ENCODE measurements around the gene KLHL15. TPM values are rescaled to one million over a fixed set of nuclear protein-coding genes. Genes with fewer than 3 reads are reported as not detected.
"Not testable (repeated sequence)": the region's sequence is repeated elsewhere in the genome, so short reads cannot be mapped to it uniquely, and the experiment has no call there.

The KLHL15 gene
- polyA plus RNA-seq (2012; ENCODE audit: low read depth, missing spikeins) = 4.4 TPM

DNA sequence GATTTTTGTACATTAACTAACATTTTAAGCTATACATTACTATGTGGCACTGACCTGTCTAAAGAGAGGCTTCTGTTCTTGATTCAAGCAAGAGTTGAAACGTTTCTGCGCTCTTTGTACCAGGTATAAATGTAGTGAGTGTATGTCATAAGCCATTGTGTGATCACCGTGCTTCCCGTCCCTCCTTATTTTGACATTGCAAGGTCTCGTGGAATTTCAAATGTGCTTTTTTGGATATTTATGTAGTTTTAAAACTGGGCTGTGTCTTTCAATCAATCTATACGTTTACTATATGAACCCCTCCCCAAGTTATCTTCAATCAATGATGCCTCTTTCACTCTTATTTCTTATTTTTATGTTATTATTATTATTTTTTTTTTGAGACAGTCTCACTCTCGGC, at the start of gene KLHL15:
Gene KLHL15, minus strand, starts transcription at position 101 of the 400 bp plus-strand sequence. CDS start 20,493 bp downstream, outside the sequence.
- FAIRE-seq (peak; percentile 68), DNase-seq (ENCODE audit: insufficient read length, low spot score) (no peak)
- TF ChIP-seq POLR2A (IDR thresholded peaks at IDR 0.05; ENCODE audit: low read depth, low read length) (no peak), TAF1 (IDR thresholded peaks at IDR 0.05; ENCODE audit: low read depth, low read length) (no peak), PAX5 (IDR thresholded peaks at IDR 0.05; ENCODE audit: insufficient read depth, low read length, severe bottlenecking) (no peak)

GRCh38 chrX:24069877-24070276, 42.9 kb upstream of the KLHL15 start:
- FAIRE-seq (no peak), DNase-seq (ENCODE audit: insufficient read length, low spot score) (no peak)
- no peak for TF ChIP-seq TAF1 (IDR thresholded peaks at IDR 0.05; ENCODE audit: low read depth, low read length)
- no peak for TF ChIP-seq PAX5 (IDR thresholded peaks at IDR 0.05; ENCODE audit: insufficient read depth, low read length, severe bottlenecking)
- TF ChIP-seq POU2F2 (IDR thresholded peaks at IDR 0.05; ENCODE audit: low read depth, low read length) = no peak
- TF ChIP-seq POLR2AphosphoS5 (IDR thresholded peaks at IDR 0.05; ENCODE audit: low read depth, low read length) = no peak
- TF ChIP-seq POLR2A (IDR thresholded peaks at IDR 0.05; ENCODE audit: low read depth, low read length) = no peak
- no peak for TF ChIP-seq SPI1 (IDR thresholded peaks at IDR 0.05; ENCODE audit: low read depth, low read length)

GRCh38 chrX:24063488-24063887, 36.5 kb upstream of the KLHL15 start:
- FAIRE-seq = no peak
- DNase-seq (ENCODE audit: insufficient read length, low spot score) = no peak
- peak; percentile 32; the same call in 1 of the 2 replicates for TF ChIP-seq POLR2A (IDR thresholded peaks at IDR 0.05; ENCODE audit: low read depth, low read length)
- no peak for TF ChIP-seq SPI1 (IDR thresholded peaks at IDR 0.05; ENCODE audit: low read depth, low read length)

DNA sequence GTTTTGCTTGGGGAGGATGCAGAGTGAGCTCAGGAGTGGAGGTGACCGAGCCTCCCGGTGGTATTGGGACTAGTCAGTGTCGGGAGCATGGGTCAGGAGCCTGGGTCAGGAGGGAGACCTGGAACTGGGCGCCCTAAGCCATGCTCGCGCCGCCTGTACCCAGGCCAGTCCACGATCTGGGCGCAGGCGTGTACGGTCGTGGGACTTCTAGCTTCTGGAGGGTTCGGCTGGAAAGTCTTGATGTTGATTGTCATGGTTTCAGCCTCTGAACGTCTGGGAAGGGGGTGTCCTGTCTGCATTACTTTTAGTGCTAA, 28.0 kb upstream of the KLHL15 start:
- FAIRE-seq (no peak), DNase-seq (ENCODE audit: insufficient read length, low spot score) (no peak)
- no peak for TF ChIP-seq SPI1 (IDR thresholded peaks at IDR 0.05; ENCODE audit: low read depth, low read length)
- no peak for TF ChIP-seq TAF1 (IDR thresholded peaks at IDR 0.05; ENCODE audit: low read depth, low read length)
- TF ChIP-seq POLR2AphosphoS5 (IDR thresholded peaks at IDR 0.05; ENCODE audit: low read depth, low read length) = no peak
- TF ChIP-seq POU2F2 (IDR thresholded peaks at IDR 0.05; ENCODE audit: low read depth, low read length) = no peak
- no peak for TF ChIP-seq POLR2A (IDR thresholded peaks at IDR 0.05; ENCODE audit: low read depth, low read length)
- no peak for TF ChIP-seq PAX5 (IDR thresholded peaks at IDR 0.05; ENCODE audit: insufficient read depth, low read length, severe bottlenecking)

DNA sequence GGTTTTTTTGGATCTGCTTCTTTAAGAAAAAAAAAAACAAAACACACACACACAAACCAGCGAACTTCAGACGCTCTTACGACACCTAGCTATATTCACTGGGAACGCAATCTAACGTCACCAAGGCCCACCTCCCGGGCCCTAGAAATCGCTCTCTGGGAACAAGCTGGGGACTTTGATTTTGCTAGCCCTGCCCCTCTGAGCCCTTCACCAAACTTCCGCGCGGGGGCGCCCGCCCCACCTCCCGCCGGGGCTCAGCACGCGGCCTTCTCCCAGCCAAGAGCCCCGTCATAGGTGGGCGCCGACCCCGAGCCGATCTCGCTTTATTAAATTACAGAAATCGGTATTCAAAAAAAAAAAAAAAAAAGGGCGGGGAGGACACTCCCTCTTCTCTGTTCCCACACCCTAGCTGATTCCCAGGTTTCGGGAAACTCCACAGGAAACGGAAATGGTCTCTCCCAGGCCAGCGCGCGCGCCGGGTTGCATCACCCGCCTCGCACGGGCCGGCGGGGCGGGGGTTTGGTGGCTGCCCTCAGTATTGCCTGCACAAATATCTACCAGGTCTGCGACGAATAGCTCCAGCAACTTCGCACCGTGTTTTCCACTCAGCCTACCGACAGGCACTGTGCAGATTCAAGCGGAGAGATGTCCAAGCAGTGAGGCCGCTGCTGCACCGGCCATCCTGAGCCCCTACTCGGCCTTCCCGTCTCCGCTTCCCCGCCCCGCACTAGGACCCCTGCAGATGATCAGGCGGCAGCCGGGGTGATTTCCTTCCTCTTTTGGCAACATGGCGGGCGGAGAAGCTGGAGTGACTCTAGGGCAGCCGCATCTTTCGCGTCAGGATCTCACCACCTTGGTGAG, 27.4 kb upstream of the KLHL15 start, which contains the start of gene EIF2S3:
Gene EIF2S3, plus strand, starts transcription at position 775 of the 861 bp plus-strand sequence. Its CDS starts 13 bp downstream, at position 788.
- DNase-seq (ENCODE audit: insufficient read length, low spot score) (peak; percentile 38), FAIRE-seq (peak; percentile 94)
- TF ChIP-seq POLR2A (IDR thresholded peaks at IDR 0.05; ENCODE audit: low read depth, low read length) (peak; percentile 93), POLR2AphosphoS5 (IDR thresholded peaks at IDR 0.05; ENCODE audit: low read depth, low read length) (peak; percentile 89), TAF1 (IDR thresholded peaks at IDR 0.05; ENCODE audit: low read depth, low read length) (peak; percentile 84), POU2F2 (IDR thresholded peaks at IDR 0.05; ENCODE audit: low read depth, low read length) (no peak; the same call in 1 of the 2 replicates), PAX5 (IDR thresholded peaks at IDR 0.05; ENCODE audit: insufficient read depth, low read length, severe bottlenecking) (no peak), SPI1 (IDR thresholded peaks at IDR 0.05; ENCODE audit: low read depth, low read length) (no peak)

- not testable (repeated sequence) for FAIRE-seq
Measured at GRCh38 chrX:24050522-24051318, 23.7 kb upstream of the KLHL15 start.

DNA sequence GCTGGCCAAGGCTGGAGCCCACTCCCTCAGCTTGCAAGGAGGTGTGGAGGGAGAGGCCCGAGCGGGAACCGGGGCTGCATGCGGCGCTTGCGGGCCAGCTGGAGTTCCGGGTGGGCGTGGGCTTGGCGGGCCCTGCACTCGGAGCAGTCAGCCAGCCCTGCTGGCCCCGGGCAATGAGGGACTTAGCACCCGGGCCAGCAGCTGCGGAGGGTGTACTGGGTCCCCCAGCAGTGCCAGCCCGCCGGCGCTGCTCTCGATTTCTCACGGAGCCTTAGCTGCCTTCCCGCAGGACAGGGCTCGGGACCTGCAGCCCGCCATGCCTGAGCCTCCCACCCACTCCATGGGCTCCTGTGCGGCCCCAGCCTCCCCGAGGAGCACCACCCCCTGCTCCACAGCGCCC, 22.7 kb upstream of the KLHL15 start:
- not testable (repeated sequence) for DNase-seq (ENCODE audit: insufficient read length, low spot score); FAIRE-seq

More at GRCh38 chrX:24050522-24051318, 23.7 kb upstream of the KLHL15 start:
- DNase-seq (ENCODE audit: insufficient read length, low spot score) = not testable (repeated sequence)

GRCh38 chrX:24046060-24046459, 19.1 kb upstream of the KLHL15 start:
- FAIRE-seq = peak; percentile 91
- DNase-seq (ENCODE audit: insufficient read length, low spot score) = not testable (repeated sequence)

DNA sequence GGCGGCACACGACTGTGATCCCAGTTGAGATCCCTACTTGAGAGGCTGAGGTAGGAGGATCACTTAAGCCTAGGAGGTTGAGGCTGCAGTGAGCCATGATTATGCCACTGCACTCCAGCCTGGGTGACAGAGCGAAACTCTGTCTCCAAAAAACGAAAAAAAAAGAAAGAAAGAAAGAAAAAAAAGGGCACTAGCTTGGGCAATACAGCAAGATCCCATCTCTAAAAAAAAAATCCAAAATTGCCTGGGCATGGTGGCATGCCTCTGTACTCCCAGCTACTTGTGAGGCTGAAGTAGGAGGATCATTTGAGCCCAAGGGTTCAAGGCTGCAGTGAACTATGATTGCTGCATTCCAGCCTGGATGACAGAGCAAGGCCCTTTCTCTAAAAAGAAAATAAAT, 10.7 kb upstream of the KLHL15 start:
- no peak for FAIRE-seq

GRCh38 chrX:24034485-24034884, 7.5 kb upstream of the KLHL15 start:
- DNase-seq (ENCODE audit: insufficient read length, low spot score) = no peak
- no peak for FAIRE-seq
- TF ChIP-seq POLR2A (IDR thresholded peaks at IDR 0.05; ENCODE audit: low read depth, low read length) (no peak), TAF1 (IDR thresholded peaks at IDR 0.05; ENCODE audit: low read depth, low read length) (no peak), POU2F2 (IDR thresholded peaks at IDR 0.05; ENCODE audit: low read depth, low read length) (no peak), POLR2AphosphoS5 (IDR thresholded peaks at IDR 0.05; ENCODE audit: low read depth, low read length) (no peak), SPI1 (IDR thresholded peaks at IDR 0.05; ENCODE audit: low read depth, low read length) (no peak), PAX5 (IDR thresholded peaks at IDR 0.05; ENCODE audit: insufficient read depth, low read length, severe bottlenecking) (no peak)

More for the DNA sequence above, 10.7 kb upstream of the KLHL15 start:
- TF ChIP-seq POLR2A (IDR thresholded peaks at IDR 0.05; ENCODE audit: low read depth, low read length) (no peak), TAF1 (IDR thresholded peaks at IDR 0.05; ENCODE audit: low read depth, low read length) (no peak), PAX5 (IDR thresholded peaks at IDR 0.05; ENCODE audit: insufficient read depth, low read length, severe bottlenecking) (no peak), POLR2AphosphoS5 (IDR thresholded peaks at IDR 0.05; ENCODE audit: low read depth, low read length) (no peak), SPI1 (IDR thresholded peaks at IDR 0.05; ENCODE audit: low read depth, low read length) (no peak), POU2F2 (IDR thresholded peaks at IDR 0.05; ENCODE audit: low read depth, low read length) (no peak)
- no peak for DNase-seq (ENCODE audit: insufficient read length, low spot score)
